ENCODE results near the gene NR1H4.

DNA sequence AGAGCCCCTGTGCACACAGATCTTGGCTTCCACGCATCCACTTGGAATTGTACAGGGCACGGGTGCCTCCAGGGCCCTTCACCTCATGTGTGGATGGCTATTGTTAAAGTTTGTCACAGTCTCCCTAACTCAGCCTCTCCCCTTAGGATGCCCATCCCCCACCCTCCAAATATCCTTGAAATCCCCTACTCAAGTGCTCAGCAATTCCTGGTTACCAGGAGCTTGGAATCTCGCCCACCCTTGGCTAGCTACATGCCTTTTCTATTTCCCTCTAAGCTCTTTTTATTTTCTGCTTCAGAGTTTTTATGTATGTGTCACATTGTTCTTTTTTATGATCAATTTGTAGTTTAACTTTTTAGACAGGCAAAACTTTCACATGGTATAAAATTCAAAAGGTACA lies 13.0 kb upstream of the NR1H4 start:
- TF ChIP-seq, protein P1, sequence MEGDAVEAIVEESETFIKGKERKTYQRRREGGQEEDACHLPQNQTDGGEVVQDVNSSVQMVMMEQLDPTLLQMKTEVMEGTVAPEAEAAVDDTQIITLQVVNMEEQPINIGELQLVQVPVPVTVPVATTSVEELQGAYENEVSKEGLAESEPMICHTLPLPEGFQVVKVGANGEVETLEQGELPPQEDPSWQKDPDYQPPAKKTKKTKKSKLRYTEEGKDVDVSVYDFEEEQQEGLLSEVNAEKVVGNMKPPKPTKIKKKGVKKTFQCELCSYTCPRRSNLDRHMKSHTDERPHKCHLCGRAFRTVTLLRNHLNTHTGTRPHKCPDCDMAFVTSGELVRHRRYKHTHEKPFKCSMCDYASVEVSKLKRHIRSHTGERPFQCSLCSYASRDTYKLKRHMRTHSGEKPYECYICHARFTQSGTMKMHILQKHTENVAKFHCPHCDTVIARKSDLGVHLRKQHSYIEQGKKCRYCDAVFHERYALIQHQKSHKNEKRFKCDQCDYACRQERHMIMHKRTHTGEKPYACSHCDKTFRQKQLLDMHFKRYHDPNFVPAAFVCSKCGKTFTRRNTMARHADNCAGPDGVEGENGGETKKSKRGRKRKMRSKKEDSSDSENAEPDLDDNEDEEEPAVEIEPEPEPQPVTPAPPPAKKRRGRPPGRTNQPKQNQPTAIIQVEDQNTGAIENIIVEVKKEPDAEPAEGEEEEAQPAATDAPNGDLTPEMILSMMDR (conservative IDR thresholded peaks at IDR 0.05; ENCODE audit: low read length), result no peak
- TF ChIP-seq EZH2phosphoT487 (IDR thresholded peaks at IDR 0.05; ENCODE audit: borderline replicate concordance), result no peak

All from Loucy (cell line).